OCI-LY1 (cell line): ENCODE measurements around the gene OR2V1.

Experiments used
- EZH2 ChIP-seq: fragments of 200-600 bp; sonication (generic), shearing (Covaris generic); IDR thresholded peaks from 2 replicates; pipeline ENCODE4 v1.8.0; 2017; ENCODE audit warnings: borderline replicate concordance, mixed run types, mild to moderate bottlenecking, antibody characterized with exemption, low read length, moderate library complexity, mixed read lengths
- TF ChIP-seq, protein P1 (sequence below): fragments of 200-600 bp; sonication (generic), shearing (Covaris generic); IDR thresholded peaks from 2 replicates; pipeline ENCODE4 v1.5.1; 2017; ENCODE audit warnings: mild to moderate bottlenecking, antibody characterized with exemption, low read length, moderate library complexity, mixed read lengths

DNA sequence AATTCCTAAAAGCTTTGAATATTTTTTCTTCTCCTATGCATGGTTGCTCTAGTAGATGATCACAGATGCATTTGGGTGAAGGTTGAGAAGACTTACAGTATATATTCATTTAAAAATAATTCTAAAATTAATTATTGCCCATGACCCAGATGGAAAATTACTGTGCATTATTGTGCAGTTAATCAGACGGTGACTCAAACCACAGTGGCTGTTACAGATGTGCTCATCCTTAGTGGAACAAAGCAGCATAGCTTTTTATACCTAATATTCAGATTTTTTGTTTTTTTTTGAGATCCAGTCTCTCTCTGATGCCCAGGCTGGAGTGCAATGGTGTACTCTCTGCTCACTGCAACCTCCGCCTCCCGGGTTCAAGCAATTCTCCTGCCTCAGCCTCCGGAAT is 10.7 kb downstream of the OR2V1 start:
- TF ChIP-seq, protein P1, sequence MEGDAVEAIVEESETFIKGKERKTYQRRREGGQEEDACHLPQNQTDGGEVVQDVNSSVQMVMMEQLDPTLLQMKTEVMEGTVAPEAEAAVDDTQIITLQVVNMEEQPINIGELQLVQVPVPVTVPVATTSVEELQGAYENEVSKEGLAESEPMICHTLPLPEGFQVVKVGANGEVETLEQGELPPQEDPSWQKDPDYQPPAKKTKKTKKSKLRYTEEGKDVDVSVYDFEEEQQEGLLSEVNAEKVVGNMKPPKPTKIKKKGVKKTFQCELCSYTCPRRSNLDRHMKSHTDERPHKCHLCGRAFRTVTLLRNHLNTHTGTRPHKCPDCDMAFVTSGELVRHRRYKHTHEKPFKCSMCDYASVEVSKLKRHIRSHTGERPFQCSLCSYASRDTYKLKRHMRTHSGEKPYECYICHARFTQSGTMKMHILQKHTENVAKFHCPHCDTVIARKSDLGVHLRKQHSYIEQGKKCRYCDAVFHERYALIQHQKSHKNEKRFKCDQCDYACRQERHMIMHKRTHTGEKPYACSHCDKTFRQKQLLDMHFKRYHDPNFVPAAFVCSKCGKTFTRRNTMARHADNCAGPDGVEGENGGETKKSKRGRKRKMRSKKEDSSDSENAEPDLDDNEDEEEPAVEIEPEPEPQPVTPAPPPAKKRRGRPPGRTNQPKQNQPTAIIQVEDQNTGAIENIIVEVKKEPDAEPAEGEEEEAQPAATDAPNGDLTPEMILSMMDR: no peak
- no peak for TF ChIP-seq EZH2
